ENCODE results near the gene KMO.

The KMO gene

GRCh38 chr1:241551759-241552638, 19.8 kb downstream of the KMO start:
- TF ChIP-seq POLR2AphosphoS5 (IDR thresholded peaks at IDR 0.05; ENCODE audit: low read depth, low read length) (no peak), FOXP2 (optimal IDR thresholded peaks at IDR 0.05; ENCODE audit: borderline replicate concordance, extremely low read depth, extremely low read length, insufficient read depth) (no peak), REST (IDR thresholded peaks at IDR 0.05; ENCODE audit: insufficient read depth in 1 of 2, low read depth in 2 of 2, low read length in 2 of 2) (no peak), TAF1 (IDR thresholded peaks at IDR 0.05; ENCODE audit: borderline replicate concordance, insufficient read depth, low read length) (no peak), SIN3A (IDR thresholded peaks at IDR 0.05; ENCODE audit: borderline replicate concordance, insufficient read depth, low read length) (no peak)

GRCh38 chr1:241553886-241554592, 21.9 kb downstream of the KMO start:
- TF ChIP-seq REST (IDR thresholded peaks at IDR 0.05; ENCODE audit: insufficient read depth in 1 of 2, low read depth in 2 of 2, low read length in 2 of 2): no peak
- no peak for TF ChIP-seq FOXP2 (optimal IDR thresholded peaks at IDR 0.05; ENCODE audit: borderline replicate concordance, extremely low read depth, extremely low read length, insufficient read depth)
- no peak for TF ChIP-seq SIN3A (IDR thresholded peaks at IDR 0.05; ENCODE audit: borderline replicate concordance, insufficient read depth, low read length)
- TF ChIP-seq POLR2AphosphoS5 (IDR thresholded peaks at IDR 0.05; ENCODE audit: low read depth, low read length): no peak
- TF ChIP-seq TAF1 (IDR thresholded peaks at IDR 0.05; ENCODE audit: borderline replicate concordance, insufficient read depth, low read length): no peak

GRCh38 chr1:241555526-241555925, 23.3 kb downstream of the KMO start:
- TF ChIP-seq SIN3A (IDR thresholded peaks at IDR 0.05; ENCODE audit: borderline replicate concordance, insufficient read depth, low read length) (no peak), REST (IDR thresholded peaks at IDR 0.05; ENCODE audit: insufficient read depth in 1 of 2, low read depth in 2 of 2, low read length in 2 of 2) (no peak), FOXP2 (optimal IDR thresholded peaks at IDR 0.05; ENCODE audit: borderline replicate concordance, extremely low read depth, extremely low read length, insufficient read depth) (no peak), TAF1 (IDR thresholded peaks at IDR 0.05; ENCODE audit: borderline replicate concordance, insufficient read depth, low read length) (no peak), POLR2AphosphoS5 (IDR thresholded peaks at IDR 0.05; ENCODE audit: low read depth, low read length) (no peak)

GRCh38 chr1:241557031-241557430, 24.9 kb downstream of the KMO start:
- TF ChIP-seq POLR2AphosphoS5 (IDR thresholded peaks at IDR 0.05; ENCODE audit: low read depth, low read length): no peak
- no peak for TF ChIP-seq TAF1 (IDR thresholded peaks at IDR 0.05; ENCODE audit: borderline replicate concordance, insufficient read depth, low read length)
- no peak for TF ChIP-seq REST (IDR thresholded peaks at IDR 0.05; ENCODE audit: insufficient read depth in 1 of 2, low read depth in 2 of 2, low read length in 2 of 2)
- no peak for TF ChIP-seq FOXP2 (optimal IDR thresholded peaks at IDR 0.05; ENCODE audit: borderline replicate concordance, extremely low read depth, extremely low read length, insufficient read depth)
- TF ChIP-seq SIN3A (IDR thresholded peaks at IDR 0.05; ENCODE audit: borderline replicate concordance, insufficient read depth, low read length): no peak

All from PFSK-1 (cell line).